Retina (tissue), 1 donor: ENCODE results near the gene PSIP1.
"Not testable (repeated sequence)": the region's sequence is repeated elsewhere in the genome, so short reads cannot be mapped to it uniquely, and the experiment has no call there.

ENCODE experiments used
- DNase-seq: peaks from one replicate; pipeline ENCODE4 v3.0.0-alpha.2; 2016

PSIP1 gene

DNA sequence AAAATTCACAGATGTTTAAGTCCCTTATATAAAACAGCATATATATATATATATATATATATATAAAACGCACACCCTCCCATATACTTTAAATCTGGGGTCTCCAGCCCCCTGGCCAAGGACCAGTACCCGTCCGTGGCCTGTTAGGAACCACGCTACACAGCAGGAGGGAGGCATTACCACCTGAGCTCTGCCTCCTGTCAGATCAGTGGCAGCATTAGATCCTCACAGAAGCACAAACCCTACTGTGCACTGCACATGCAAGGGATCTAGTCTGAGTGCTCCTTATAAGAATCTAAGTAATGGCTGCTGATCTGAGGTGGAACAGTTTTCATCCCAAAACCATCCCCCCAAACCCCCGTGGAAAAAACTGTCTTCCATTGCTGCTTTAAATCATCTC lies 9.0 kb downstream of the PSIP1 start:
- no peak for DNase-seq

DNA sequence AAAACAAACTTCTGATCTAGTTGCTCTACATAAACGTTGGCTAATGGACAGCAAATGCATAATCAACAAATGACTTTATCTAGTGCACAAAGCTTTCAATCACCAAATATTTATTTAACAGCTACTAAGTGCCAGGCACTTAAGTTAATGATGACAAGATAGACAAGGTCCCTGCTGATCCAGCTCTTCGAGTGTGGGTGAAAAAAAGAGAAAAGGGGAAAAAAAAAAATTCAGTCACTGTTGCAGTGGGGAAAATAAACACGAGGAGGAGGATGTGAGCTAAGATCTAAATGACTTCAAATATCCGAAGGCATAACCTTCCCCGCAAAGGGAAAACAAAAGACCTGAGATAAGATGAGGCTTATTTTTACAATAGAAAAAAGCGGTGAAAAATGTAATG lies 9.6 kb downstream of the PSIP1 start:
- no peak for DNase-seq

DNA sequence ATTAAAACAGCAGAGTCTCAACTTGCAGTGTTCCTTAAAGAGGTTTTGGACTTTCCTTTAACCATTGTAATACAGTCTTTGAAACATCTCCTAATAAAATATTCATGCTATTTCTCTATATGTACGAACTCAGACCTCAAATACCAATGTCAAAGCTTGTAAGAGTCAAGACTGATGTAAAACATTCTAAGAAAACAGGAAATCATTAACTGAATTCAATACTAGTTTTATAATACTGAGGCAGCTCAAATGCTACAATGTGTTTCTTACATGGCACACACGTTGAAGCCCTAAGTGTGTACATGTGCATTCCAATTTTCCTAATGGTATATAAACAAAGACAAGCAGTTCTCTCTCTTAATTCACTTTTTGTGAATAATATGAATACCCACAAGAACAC lies 11.6 kb downstream of the PSIP1 start:
- no peak for DNase-seq

DNA sequence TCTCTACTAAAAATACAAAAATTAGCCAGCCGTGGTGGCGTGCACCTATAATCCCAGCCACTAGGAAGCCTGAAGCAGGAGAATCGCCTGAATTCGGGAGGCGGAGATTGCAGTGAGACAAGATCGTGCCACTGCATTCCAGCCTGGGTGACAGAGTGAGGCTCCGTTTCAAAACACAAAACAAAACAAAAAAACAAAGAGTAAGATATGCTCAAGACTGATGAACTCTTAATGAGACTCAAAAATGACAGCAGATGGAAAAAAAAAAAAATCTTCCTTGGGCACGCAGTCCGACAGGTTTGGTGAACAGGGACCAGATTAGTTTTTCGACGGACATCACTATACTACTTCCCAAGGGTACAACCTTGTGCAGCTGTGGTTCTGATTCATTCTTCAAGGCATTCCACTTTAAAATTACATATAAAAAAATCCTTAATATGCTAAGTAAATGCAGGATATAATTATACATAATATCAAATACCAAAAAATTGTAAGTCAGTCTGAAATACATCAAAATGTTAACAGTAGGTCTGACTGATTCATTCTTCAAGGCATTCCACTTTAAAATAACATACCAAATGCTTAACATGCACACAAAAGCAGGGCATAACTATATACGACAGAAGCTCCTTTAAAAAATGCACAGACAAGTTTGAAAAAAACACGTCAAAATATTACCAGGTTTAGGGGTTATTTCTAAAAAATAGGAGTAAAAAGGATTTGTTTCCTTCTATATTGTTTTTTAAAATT lies 12.3 kb downstream of the PSIP1 start:
- DNase-seq, result no peak

DNA sequence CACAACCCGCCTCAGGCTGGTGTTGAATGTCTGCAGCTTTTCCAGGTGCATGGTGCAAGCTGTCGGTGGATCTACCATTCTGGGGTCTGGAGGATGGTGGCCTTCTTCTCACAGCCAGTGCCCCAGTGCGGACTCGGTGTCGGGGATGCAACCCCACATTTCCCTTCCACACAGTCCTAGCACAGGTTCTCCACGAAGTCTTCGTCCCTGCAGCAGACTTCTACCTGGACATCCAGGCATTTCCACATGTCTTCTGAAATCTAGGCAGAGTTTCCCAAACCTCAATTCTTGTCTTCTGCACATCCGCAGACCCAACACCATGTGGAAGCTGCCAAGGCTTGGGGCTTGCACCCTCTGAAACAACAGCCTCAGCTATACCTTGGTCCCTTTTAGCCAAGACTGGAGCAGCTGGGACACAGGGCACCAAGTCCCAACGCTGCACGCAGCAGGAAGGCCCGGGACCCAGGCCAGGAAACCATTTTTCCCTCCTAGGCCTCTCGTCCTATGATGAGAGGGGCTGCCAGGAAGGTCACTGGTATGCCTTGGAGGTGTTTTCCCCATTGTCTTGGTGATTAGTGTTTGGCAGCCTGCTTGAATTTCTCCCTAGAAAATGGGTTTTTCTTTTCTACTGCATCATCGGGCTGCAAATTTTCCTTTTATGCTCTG lies 18.2 kb downstream of the PSIP1 start:
- DNase-seq, result no peak

DNA sequence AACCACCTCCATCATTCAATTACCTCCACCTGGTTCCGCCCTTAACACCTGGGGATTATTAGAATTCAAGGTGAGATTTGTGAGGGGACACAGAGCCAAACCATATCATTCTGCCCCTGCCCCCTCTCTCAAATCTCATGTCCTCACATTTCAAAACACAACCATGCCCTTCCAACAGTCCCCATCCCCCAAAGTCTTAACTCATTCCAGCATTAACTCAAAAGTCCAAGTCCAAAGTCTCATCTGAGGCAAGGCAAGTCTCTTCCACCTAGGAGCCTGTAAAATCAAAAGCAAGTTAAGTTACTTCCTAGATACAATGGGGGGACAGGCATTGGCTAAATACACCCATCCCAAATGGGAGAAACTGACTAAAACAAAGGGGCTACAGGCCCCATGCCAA lies 18.8 kb downstream of the PSIP1 start:
- DNase-seq, result no peak

DNA sequence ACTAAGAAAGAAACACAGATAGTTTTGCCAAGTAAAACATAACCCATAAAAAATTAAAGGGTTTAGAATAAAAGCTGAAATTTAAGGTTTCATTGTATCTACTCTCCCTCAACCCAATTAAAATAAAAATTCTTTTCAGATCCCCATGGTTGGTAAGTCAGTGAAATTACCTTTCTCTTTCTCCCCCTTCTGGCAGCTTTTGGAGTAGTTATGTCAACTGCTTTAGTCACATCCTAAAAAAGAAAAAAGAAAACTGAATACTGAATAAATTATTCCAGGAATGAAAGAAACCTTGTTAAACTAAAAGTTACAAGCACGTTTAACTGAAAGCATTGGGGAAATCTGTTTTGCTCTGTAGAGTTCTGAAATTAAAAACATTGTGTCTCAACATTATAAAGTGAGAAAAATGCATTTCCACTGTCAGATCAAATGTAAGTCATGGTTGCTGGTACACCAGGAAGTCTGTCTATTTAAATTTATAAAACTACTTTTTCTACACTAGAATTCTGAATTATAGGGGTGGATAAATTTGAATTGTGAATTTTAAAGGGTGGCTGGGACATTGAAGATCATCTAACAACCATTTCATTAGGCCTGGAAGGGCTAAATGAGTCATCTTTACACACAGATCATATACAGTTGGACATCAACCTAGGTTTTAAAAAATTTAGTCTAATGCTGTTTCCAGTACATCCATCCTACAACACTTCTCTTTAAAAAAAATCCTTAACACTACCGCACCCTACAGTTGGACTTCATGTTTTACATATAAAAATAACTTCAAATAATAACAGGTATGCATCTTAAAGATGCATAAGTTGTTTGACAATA lies 24.7 kb downstream of the PSIP1 start:
- no peak for DNase-seq

DNA sequence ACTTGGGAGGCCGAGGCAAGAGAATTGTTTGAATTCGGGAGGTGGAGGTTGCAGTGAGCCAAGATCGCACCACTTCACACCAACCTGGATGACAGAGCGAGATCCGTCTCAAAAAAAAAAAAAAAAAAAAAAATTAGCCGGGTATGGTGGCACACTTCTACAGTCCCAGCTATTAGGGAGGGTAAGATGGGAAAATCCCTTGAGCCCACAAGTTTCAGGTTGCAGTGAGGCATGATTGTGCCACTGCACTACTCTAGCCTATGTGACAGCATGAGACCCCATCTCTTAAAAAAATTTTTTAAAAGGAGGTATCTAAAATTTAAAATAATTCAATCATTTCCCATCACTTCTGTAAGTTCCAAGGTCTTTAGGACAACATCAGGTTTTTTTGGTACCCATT lies 26.0 kb downstream of the PSIP1 start:
- DNase-seq, result no peak

DNA sequence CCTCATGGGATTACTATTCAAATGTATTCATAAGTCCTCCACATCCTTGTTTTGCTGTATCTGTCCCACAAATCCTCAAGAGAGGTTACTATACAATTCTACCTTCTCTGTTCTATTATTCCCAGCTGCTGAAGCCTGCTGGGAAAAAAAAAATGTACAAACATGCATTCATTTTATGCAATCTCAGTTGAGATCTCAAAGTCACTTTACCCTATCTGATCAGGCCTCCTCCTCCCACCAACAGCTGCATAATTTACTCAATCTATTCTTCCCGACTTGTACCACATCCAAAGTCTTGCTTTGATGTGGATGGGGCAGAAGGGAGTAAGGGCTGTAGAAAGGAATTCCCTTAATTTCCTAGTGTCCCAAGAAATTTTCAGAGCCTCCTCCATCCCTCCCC lies 28.6 kb downstream of the PSIP1 start:
- no peak for DNase-seq

DNA sequence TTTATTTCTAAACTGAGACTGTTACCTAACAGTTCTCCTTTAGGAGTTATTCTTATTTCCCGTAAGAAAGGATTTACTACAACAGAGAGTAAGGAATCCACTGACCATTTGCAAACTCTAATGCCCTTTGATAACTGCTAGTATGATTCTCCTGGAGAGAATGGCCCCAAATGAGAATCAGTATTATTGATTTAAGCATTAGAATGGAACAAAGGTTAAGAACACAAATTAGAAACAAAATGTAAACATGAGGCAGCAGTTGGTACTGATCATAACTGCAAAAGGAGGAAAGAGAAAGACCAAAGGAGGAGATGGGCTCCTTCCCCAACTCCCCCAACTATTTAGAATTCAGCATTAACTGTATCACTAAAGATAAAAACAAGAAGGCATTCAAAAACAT lies 30.7 kb downstream of the PSIP1 start:
- no peak for DNase-seq

DNA sequence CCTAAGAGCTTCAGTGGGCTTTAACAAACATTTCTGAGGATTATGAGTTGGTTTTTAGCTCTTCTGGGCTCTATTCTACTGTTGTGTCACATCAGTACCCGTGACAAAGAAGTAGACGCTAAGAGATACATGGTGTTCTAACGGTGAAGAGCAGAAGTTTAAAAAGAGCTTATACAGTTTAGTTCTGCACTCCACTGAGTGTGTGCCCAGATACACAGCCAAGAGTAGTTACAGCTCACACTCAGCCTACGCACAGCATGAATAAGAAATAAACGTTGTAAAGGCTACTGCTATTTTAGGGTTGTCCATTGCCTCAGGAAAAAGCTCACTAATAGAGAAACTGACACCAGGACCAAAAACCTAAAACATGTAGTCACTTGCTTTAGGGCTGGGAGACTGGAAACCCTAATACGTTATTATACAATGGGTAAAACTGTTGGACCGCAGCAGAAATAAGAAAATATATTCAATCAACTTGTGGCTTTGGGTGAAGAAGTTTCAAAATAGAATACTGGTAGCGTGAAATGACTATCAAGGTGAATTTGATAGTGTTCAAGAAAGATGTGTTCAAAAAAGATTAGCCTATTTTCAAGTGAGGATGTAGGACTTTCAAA lies 34.7 kb downstream of the PSIP1 start:
- DNase-seq, result no peak

DNA sequence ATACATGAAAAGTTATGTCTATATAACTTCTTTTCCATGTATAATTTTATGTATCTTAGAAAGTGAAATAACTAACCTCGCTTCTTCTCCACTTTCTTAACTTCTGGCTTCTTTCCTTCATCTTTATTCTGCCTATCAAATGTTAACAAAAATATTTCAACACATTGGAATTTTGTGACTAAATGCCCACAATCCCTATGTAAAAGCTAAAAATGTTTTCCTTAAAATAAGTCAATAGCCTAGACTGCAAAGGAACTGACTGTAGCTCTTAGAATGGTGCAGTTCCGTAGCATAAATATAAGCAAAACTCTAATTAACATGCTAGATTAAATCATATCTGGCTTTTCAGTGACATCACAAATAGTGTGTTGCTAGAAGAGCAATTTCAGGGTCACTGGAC lies 40.9 kb downstream of the PSIP1 start:
- DNase-seq, result no peak

DNA sequence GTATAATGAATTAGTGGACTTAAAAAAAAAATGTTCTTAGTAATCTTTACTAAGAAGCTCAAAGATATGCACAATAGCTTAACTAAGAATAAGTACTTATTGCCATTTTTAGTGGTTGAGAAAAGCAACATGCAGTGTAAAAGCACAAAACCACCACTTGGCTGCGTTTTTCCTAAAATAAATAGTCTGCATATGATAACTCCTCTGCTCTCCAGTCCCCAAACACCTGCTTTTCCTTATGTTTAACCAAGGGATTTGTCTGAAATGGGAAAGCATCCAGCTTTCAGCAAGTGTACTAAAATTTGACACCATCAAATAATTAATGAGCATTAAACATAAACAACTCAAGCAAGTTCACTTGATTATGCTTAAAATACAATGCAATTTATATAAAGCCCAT lies 41.4 kb downstream of the PSIP1 start:
- DNase-seq, result no peak

DNA sequence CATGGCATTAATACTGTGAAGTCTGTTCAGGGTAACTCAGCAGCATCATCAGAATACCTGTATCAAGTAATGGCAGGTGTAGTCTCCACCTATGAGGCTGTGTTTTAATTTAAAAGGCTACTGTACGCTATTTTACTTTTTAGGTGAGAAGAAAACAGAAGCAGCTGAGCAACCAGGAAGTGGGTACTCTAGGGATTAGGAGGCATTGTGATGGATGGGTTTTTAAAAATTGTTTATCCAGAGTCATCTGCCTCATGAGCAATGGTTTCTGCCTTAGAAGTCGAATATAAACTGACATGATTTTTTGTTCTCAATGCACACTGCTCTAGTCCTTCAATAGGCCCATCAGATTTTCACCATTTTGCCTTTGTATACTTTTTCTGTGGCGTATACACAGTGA lies 42.6 kb downstream of the PSIP1 start:
- no peak for DNase-seq

DNA sequence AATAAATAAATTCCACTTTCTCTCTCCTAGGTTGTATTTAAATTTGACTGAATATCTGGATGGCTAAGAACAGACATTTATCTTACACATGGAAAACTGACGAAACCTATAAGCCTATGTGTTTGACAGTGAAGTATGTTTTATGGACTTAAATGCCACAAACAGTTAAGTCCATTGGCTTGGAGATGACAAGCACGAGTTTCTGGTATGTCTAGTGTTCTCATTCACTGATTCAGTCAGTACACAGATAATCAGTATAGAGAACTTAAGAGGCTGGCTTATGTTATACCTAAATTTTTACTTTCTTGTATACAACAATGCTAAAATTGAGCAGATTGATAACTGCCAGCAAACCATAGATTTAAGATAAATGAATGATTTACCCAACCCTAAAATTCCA lies 49.2 kb downstream of the PSIP1 start:
- no peak for DNase-seq

DNA sequence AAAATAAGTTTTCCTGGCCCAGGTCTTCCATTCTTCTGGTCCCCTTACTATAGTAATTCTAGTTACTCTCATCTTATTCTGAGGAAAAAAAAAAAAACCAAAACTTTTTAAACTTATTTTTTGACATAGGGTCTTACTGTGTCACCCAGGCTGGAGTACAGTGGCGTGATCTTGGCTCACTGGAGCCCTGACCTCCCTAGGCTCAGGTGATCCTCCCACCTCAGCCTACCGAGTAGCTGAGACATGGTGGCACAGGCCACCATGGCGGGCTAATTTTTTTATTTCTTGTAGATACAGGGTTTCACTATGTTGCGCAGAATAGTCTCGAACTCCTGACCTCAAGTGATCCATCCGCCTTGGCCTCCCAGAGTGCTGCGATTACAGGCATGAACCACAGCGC lies 49.7 kb downstream of the PSIP1 start:
- no peak for DNase-seq

DNA sequence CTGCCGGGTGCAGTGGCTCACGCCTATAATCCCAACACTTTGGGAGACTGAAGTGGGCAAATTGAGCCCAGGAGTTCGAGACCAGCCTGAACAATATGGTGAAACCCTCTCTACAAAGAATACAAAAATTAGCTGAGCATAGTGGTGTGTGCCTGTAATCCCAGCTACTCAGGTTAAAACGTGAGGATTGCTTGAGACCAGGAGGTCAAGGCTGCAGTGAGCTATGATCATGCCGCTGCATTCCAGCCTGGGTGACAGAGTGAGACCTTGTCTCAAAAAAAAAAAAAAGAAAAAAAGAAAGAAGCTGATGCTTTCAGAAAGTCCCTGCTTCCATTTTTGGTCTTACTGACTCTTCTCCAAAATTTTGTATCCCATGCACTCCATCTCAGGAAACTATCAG lies 56.8 kb downstream of the PSIP1 start:
- no peak for DNase-seq

DNA sequence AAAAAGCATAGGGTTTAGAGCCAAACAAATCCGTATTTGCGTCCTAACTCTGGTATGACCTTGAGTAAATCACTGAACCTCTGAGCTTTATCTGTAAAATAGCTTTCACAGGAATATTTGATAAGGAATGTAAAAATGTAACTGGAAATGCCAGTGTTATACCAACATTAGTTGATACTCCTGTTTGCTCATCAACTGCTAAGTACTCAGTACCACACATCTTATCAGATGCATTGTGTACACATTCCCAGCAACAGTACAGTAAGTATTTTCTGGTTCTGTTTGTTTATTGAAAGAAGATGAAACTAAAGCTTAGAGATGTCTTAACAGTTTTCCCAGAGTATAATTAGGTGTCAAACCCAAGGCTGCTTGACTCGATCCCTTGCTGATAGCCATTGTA lies 66.6 kb downstream of the PSIP1 start:
- DNase-seq, result no peak

DNA sequence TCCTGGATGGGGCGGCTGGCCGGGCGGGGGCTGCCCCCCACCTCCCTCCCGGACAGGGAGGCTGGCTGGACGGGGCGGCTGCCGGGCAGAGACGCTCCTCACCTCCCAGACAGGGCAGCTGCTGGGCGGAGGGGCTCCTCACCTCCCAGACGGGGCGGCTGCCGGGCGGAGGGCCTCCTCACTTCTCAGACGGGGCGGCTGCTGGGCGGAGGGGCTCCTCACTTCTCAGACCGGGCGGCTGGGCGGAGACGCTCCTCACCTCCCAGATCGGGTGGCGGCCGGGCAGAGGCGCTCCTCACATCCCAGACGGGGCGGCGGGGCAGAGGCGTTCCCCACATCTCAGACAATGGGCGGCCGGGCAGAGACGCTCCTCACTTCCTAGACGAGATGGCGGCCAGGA lies 68.5 kb downstream of the PSIP1 start:
- DNase-seq, result not testable (repeated sequence)

DNA sequence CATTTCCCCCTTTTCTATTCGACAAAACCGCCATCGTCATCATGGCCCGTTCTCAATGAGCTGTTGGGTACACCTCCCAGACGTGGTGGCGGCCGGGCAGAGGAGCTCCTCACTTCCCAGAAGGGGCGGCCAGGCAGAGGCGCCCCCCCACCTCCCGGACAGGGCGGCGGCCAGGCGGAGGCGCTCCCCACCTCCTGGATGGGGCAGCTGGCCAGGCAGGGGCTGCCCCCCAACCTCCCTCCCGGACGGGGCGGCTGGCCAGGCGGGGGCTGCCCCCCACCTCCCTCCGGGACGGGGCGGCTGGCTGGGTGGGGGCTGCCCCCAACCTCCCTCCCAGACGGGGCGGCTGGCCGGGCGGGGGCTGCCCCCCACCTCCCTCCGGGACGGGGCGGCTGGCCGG lies 68.9 kb downstream of the PSIP1 start:
- not testable (repeated sequence) for DNase-seq

DNA sequence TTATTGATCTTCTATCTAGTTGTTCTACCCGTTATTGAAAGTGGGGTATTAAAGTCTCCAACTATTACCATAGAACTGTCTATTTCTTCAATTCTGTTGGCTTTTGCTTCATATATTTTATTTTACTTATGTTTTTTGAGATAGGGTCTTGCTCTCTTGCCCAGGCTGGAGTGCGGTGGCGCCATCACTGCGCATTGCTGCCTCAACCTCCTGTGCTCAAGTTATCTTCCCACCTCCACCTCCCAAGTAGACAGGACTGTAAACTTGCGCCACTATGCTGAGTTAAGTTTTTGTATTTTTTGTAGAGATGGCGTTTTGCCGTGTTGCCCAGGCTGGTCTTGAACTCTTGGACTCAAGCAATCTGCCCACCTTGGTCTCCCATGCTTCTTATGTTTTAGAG lies 71.9 kb downstream of the PSIP1 start:
- no peak for DNase-seq

DNA sequence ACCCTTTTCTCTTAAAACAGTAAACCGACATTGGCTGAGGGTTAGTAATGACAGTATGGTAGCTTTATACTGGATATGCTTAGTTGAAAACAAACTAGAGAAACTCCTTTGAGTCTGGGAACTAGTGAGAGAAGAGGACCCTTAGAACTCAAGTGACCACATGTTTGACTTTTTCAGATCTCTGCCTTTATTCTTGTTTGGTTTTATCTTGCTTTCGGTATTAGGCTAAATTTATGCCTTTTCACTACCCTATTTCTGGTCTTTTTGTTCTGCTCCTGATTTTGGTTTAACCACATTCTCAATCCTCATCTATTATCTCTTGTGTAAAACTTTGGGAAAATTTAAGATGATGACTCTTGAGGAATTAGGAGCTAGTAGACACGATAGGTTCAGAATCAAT lies 77.1 kb downstream of the PSIP1 start:
- no peak for DNase-seq

DNA sequence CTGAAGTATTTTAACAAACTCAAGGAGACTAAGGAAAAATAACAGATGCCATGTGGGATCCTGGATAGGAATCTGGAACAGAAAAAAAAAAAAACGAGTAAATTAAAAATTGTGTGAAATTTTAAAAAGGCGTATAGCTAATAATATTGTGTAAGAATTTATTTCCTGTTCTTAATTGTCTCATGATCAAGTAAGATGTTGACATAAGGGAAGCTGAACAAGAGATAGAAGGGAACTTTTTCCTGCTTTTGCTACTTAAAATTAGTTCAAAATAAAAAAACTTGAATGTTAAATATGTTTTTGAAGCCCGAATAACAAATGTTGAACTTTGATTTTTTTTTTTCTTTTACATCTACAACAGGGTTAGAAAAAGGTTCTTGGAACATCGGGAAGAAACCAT lies 77.6 kb downstream of the PSIP1 start:
- no peak for DNase-seq
